LNCAP (cell line): Measurements from ENCODE around the gene POPDC2.

Source experiments
- CTCF ChIP-seq: fragments of 450-650 bp; IDR thresholded peaks from 2 replicates; pipeline ENCODE4 v1.5.1; 2017; ENCODE audit warnings: mild to moderate bottlenecking

Gene POPDC2

GRCh38 chr3:119660474-119661440 lies at the start of gene POPDC2:
TSS of gene POPDC2 (minus strand) at chr3:119660589. CDS start at chr3:119660423, 166 bp downstream.
- no peak for TF ChIP-seq CTCF

GRCh38 chr3:119703820-119704531 lies 43.6 kb upstream of the POPDC2 start:
- TF ChIP-seq CTCF: no peak

GRCh38 chr3:119702530-119703527 lies 42.4 kb upstream of the POPDC2 start, which contains the start of gene CFAP91:
TSS of gene CFAP91 (plus strand) at chr3:119703022. CDS start at chr3:119703099, 77 bp downstream.
- no peak for TF ChIP-seq CTCF

GRCh38 chr3:119700920-119701734 lies 40.7 kb upstream of the POPDC2 start:
- TF ChIP-seq CTCF: no peak

- no peak for TF ChIP-seq CTCF
Measured at GRCh38 chr3:119700269-119700919, 40.0 kb upstream of the POPDC2 start.

GRCh38 chr3:119697394-119697793 lies 37.0 kb upstream of the POPDC2 start:
- TF ChIP-seq CTCF: no peak
